Measurements from ENCODE around the gene GPR35. TPM values are rescaled to one million over a fixed set of nuclear protein-coding genes. Genes with fewer than 3 reads are reported as not detected.

The GPR35 gene
- total RNA-seq, 1 donor from 2014 or later, result 0.40 TPM

- DNase-seq (ENCODE audit: low read depth in 2 of 2), result no peak
Measured at GRCh38 chr2:240637901-240638345, 12.6 kb downstream of the GPR35 start.

DNA sequence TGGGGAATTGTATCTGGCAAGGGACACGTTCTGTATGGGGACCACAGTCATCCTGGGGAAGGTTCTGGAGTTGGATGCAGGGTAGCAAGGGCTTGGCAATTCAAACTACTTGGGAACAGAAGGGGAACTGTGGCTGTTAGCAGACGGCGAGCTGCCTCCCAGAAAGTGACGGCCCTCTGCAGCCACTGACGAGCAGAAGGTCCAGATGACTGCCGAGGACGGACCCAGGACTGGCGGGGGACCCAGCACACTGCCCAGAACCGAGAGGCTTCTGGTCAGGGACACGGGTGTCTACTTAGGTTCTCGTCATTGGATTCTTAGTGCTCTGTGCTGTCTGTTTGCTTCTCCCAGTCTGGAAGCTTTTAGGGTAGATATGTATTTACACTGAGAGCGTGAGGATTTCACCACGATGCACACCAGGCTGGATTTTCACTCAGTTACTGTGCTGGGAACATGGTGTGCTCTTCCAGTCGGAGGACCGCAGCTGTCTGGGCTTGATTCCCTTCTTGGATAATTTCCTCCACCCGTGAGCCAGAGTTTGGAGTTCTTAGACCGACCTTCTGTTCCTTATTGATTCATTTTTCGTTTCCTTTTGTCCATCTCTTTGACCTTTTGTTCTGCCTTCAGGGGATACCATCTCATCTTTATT is 13.4 kb downstream of the GPR35 start:
- DNase-seq (ENCODE audit: low read depth in 2 of 2), result no peak

DNA sequence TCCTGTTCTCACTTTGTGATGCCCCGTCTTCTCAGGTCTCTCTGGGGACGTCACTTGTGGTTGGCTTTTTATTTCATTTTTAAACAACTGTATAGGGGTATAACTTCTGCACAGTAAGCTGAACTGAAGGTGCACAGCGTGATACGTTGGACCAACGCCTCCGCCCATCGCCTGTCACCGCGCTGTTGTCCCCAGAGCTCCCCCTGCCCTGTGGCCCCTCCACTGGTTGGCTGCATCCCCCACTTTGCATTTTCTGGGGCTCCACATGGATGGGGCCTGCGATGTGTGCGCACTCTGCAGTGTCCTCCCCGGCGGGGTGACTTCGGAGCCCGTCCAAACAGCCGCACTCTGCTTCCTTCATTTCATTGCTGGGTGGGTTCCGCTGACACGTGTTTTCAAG is 14.3 kb downstream of the GPR35 start:
- DNase-seq (ENCODE audit: low read depth in 2 of 2), result no peak

GRCh38 chr2:240640939-240641338 is 15.7 kb downstream of the GPR35 start:
- DNase-seq (ENCODE audit: low read depth in 2 of 2), result no peak

DNA sequence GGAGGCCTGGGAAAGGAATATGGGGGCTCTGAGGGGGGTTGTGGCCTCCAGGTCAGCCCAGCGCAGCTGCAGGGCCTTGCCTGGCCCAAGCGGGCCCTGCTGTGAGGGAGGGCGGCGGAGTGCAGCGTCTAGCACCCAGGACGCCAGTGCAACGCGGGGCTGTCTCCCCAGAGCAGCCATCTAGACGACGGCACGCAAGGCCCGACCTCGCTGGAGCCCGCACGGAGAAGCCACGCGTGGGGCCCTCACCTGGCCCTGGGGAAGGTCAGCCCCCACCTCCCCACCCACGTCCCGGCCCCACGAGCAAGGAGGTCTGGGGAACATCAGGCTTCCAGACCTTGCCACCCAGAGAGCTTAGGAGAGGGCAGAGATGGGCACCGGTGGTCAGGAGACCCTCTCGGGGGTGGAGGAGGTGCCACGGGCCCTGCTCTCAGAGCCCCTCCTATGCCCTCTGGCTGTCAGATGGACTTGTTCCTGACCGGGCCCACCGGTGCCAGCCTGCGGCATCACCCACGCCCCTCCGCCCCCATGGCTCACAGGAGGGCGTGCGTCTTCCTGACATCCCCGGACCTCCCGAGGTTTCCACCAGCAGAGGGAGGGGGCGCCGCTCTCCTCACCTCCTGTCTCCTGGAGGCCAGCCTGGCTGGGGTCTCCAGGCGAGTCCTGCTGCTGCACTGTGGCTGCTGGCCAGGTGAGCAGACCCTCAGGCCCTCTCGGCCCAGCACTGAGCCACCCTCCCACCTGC is 17.0 kb downstream of the GPR35 start:
- no peak for DNase-seq (ENCODE audit: low read depth in 2 of 2)

GRCh38 chr2:240642806-240643092 is 17.5 kb downstream of the GPR35 start:
- no peak for DNase-seq (ENCODE audit: low read depth in 2 of 2)

DNA sequence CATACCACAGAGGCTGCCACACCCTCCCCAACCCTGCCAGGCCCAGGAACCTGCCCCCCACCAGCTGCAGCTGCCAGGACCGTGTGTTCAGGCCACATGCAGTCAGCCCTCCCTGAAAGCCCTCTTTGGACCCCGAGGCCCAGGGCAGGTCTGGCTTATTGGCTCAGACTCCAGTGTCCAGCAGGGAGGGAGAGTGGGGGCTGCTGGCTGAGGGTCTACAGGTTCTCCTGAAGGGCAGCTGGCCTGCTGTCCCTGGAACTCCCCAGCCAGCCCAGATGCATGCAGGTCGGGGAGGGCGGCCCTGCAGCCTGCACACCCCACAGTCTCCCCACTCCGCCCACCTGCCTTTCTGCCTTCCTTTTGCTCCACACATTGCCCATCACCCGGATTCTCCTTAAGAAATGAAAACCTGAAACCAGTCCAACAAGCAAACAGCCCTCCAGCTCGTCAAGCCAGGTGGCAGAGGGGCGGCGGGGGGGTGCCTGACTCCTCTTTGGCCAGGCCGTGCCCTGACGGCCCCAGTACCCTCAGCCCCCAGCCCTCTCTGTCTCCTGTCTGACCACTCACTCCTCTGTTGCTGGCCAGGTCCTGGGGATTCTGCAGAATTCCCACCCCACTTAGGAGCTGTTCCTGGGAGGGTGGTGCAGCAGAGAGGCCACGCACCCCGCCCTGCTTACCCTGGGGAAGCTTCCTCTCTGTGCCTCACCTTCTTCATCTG is 18.0 kb downstream of the GPR35 start:
- no peak for DNase-seq (ENCODE audit: low read depth in 2 of 2)

- no peak for DNase-seq (ENCODE audit: low read depth in 2 of 2)
Measured at GRCh38 chr2:240643811-240644150, 18.5 kb downstream of the GPR35 start.

DNA sequence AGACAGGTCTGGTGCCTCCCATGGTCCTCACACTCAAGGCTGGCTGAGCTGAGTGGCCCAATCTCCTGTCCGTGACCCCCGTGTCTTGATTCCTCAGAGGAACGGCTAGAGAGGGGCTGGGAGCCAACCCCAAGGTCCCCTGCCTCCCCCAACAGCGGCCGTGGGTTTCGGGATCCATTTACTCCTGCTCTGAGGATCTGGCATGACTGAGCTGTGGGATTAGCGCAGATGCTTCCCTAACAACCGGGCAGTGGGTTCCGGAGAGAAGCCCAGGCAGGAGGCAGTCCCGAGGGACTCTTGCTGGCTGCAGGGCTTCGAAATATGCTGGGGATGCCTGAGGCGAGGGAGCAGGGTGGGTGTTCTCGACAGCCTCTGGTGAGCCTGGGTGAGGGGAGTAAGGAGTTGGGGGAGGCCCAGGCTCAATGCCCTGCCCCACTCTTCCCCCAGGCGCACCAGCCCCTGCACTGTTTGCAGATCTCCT is 18.9 kb downstream of the GPR35 start:
- DNase-seq (ENCODE audit: low read depth in 2 of 2), result no peak

DNA sequence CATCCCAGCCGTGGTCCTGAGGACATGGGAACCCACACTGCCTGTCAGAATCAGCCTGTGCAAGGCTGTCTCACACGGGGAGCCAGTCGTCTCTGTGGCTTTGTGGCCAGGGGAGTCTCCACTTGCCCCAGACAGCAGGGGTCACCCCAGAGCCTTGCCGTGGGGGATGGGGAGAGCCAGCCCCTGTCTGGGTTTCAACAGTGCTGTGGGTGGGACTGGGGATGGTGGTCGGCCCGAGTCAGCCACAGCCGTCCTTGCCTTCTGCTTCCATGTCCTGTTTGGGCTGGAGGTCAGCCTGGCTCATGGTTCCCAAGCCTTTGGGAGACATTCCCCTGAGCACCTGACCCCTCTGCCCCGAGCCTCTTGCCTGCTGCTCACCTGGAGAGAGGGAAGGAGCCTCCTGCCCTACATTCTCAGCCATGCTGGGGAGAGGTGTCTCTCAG is 19.6 kb downstream of the GPR35 start:
- no peak for DNase-seq (ENCODE audit: low read depth in 2 of 2)

GRCh38 chr2:240645346-240645745 is 20.1 kb downstream of the GPR35 start:
- no peak for DNase-seq (ENCODE audit: low read depth in 2 of 2)

- DNase-seq (ENCODE audit: low read depth in 2 of 2), result no peak
Measured at GRCh38 chr2:240645801-240646175, 20.5 kb downstream of the GPR35 start.

DNA sequence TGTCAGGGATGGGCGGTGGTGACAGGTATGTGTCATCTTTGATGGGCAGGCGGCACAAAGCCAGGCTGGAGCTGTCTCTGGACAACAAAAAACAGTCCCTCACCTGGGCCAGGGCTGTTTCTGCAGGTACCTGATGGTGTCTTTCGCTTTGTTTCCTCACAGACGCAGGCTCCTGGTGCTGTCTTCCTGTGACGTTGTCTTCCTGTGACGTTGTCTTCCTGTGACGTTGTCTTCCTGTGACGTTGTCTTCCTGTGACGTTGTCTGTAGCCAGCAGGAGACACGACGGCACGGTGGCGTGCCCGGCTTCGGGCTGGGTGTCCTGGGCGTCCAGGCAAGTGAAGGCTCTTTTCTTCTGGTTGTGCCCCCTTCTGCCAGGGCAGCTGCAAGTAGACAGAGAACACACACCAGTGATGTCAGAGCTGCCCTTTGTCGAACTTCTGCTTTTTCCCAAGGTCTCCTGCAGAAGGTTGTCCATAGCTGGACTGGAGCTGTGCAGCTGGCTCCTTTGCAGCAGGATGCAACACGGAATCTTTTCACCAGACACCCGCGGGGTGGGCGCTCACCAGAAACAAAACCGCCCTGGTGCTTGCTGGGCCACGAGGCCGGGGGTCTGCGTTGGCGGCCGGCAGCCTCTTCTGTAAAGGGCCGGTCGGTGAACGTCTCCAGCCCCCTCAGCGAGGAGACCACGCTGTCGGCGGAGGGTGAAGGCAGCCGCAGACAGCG is 21.1 kb downstream of the GPR35 start:
- peak in 1 of 2 donors; percentile 23 for DNase-seq (ENCODE audit: low read depth in 2 of 2)

- no peak for DNase-seq (ENCODE audit: low read depth in 2 of 2)
Measured at GRCh38 chr2:240646900-240647502, 21.7 kb downstream of the GPR35 start.

- no peak for DNase-seq (ENCODE audit: low read depth in 2 of 2)
Measured at GRCh38 chr2:240647503-240648154, 22.3 kb downstream of the GPR35 start.

DNA sequence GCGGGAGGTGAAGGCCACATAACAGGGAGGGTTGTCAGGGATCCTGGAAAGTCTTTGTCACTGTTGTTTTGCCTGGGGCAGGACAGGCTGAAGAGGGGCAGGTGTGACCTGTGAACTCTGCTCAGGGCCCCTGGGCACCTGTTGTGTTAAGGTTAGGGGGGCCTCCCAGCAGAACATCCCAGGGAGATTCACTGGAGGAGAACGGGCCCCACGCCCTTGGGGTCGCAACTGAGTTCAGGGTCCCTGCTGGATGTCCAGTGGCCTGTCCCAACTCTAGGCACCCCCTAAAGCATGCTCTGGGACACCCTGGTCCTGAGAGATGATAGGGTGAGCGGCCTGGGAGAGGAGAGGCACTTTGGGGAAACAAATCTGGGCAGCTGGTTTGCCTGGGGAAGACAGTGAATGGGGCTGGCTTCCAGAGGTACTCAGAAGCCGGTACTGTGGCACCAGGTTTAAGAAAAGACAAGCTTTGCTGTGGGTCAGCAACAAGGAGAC is 22.9 kb downstream of the GPR35 start:
- DNase-seq (ENCODE audit: low read depth in 2 of 2), result no peak

DNA sequence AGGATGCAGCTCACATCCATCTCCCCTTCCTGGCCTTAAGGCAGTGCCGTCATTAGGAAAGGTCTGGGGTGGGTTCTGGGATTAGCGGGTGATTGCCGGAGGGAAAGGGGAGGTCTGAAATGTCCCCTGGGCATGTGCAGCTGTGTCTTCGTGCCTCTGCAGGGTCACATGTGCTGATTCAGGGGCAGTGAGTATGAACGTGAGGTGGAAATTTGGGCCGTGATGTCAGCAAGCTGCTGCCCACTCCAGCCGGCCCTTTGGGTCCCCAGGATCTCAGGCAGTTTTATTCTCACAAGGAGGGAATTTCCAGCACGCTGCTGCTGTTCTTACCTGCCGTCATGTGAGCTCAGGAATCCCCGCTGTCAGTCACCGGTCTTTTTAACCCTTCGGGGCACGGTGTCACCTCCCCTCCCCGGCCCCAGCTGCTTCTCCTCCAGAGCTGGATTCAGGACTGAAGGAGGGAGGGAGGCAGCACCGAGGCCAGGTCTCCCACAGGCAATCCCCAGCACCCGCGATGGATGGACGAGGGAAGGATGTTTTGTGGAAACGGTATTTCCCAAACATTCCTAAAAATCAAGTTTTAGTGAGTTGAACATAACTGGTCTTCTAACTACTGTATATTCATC is 23.5 kb downstream of the GPR35 start:
- no peak for DNase-seq (ENCODE audit: low read depth in 2 of 2)

DNA sequence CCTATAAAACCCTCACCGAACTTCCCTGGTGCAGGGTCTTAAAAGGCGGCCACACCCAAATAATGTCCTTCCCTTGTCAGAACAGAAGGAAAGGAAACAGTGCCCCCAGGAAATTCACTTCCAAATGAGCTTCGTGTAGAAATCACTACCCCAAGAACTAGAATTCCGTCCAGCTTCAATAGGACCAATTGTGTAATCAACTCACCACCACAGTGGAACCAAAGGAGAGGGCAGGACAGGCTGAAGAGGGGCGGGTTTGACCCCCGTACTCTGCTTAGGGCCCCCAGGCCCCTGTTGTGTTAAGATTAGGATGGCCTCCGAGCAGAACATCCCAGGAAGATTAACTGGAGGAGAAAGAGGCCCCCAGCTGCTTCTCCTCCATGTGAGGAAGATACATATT is 24.1 kb downstream of the GPR35 start:
- DNase-seq (ENCODE audit: low read depth in 2 of 2), result no peak

DNA sequence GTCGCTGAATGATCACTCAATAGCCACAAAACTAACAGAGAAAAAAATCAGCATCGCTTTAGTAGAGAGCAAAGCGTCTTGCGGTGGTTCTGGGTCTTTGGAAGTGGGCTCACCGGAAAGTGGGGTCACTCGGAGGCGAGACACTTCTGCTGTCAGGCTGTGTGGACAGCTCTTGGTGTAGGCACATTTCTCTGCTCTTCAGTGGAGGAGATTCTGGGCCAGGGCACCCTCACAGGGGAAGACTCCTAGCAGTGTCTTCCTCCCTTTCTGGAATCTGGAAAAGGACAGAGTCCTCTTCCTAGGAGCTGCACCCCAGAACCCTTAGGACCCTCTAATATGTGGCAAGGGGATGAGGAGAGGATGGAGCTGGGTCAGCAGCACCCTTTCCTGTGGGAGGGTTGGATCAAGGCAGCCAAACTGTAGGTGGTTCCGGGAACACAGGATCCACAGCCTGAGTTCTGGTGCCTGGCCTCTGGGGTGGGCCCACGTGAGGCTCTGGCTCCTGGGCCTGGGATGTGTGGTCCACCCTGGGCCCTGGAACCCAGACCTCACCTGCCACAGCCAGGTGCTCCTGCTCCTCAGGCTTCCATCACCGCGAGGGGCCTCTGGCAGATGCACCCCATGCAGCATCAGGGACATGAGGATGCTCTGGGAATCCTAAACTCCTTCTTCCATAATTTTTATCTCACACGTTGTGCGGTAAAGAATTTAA is 25.1 kb downstream of the GPR35 start:
- no peak for DNase-seq (ENCODE audit: low read depth in 2 of 2)

DNA sequence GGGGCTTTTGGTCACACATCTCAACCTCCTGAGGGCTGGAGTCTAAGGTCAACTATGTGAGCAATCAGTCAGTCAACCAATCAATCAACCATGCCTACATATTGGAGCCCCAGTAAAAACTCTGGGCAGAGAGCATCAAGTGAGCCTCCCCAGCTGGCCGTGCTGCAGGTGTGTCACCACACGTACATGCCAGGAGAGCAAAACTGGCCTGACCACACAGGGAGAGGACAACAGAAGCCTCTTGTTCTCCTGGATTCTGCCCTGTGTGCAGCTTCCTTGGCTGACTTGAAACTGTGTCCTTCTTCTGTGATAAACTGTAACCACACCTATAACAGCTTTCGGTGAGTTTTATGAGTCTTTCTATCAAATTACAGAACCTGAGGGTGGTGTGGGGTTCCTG is 25.9 kb downstream of the GPR35 start:
- no peak for DNase-seq (ENCODE audit: low read depth in 2 of 2)

All from lung microvascular endothelial cell (primary cell).